K562 (cell line): Measurements from ENCODE around the gene KAT2B. TPM values are rescaled to one million over a fixed set of nuclear protein-coding genes. Genes with fewer than 3 reads are reported as not detected.

Experiments
- ETV5 ChIP-seq: sonication (generic); formaldehyde crosslinking; IDR thresholded peaks from 2 replicates; pipeline ENCODE4 v1.4.0; 2020; ENCODE audit warnings: low read depth, mild to moderate bottlenecking, missing genetic modification reagents
- HDAC2 ChIP-seq: fragments of 450-650 bp; IDR thresholded peaks from 2 replicates; pipeline ENCODE4 v1.6.1; 2016; ENCODE audit warnings: mild to moderate bottlenecking
- MYC ChIP-seq, 2 experiments: fragments of 250-450 bp in 1 of 2; sonication (Bioruptor Pico) in 1 of 2; IDR thresholded peaks; 2 replicates each; pipeline versions ENCODE4 v1.5.1 to v1.6.1; 2012 to 2021; ENCODE audit warnings: low read depth in 2 of 2, borderline replicate concordance in 1 of 2, improper control_type of control experiment in 1 of 2, low read length in 1 of 2, mild to moderate bottlenecking in 1 of 2, moderate library complexity in 1 of 2
- NBN ChIP-seq: fragments of 450-650 bp; IDR thresholded peaks from 2 replicates; pipeline ENCODE4 v1.6.1; 2016; ENCODE audit warnings: low read depth, mild to moderate bottlenecking
- NCOA2 ChIP-seq, 2 experiments: fragments of 450-650 bp; IDR thresholded peaks; 2 replicates each; pipeline ENCODE4 v1.6.1; 2018; ENCODE audit warnings: mild to moderate bottlenecking in 2 of 2, moderate library complexity in 1 of 2; ENCODE audit not compliant: partially characterized antibody in 2 of 2
- RBFOX2 ChIP-seq: fragments of 200-400 bp; formaldehyde crosslinking; IDR thresholded peaks from 2 replicates; pipeline ENCODE4 v1.6.1; 2017; ENCODE audit warnings: low read depth, mild to moderate bottlenecking, low read length, moderate library complexity
- TAF9B ChIP-seq: fragments of 450-650 bp; IDR thresholded peaks from 2 replicates; pipeline ENCODE4 v1.6.1; 2018; ENCODE audit warnings: mild to moderate bottlenecking; ENCODE audit not compliant: partially characterized antibody
- polyA plus RNA-seq, 8 experiments: library from polyadenylated mRNA; depleted of rRNA in 4 of 8; stranded (reverse) in 5 of 8; unstranded in 3 of 8; fragments of >200 nt; fragmentation: Nextera tagmentation in 2 of 8; fragmentation: Illumina TruSeq in 1 of 8; extraction: Ambion mirVana in 2 of 8; extraction: Trizol in 1 of 8; gene quantifications; 2 replicates each; pipeline versions ENCODE4 v1.2.1 to v1.2.3, GENCODE V29; 2011 to 2014; ENCODE audit warnings: inconsistent platforms in 1 of 8, missing spikeins in 1 of 8
- total RNA-seq, 7 experiments: library from RNA; depleted of rRNA in 6 of 7; stranded (reverse); fragments of >200 nt in 6 of 7; fragmentation: Illumina TruSeq in 2 of 7; extraction: Trizol in 2 of 7; gene quantifications; 2 replicates each; pipeline versions ENCODE4 v1.2.1 to v1.2.3, GENCODE V29; 2011 to 2021; ENCODE audit warnings: low replicate concordance in 1 of 7
- TF ChIP-seq, protein P1 (sequence below): IDR thresholded peaks from 2 replicates; pipeline ENCODE4 v1.6.1; 2011; ENCODE audit warnings: borderline replicate concordance, low read depth, mild to moderate bottlenecking, moderate library complexity, low read length; ENCODE audit not compliant: insufficient read depth, poor library complexity, severe bottlenecking
- TF ChIP-seq, protein P2 (sequence below): IDR thresholded peaks from 2 replicates; pipeline ENCODE4 v1.6.1; 2014; ENCODE audit warnings: antibody characterized with exemption
- TF ChIP-seq, protein P3 (sequence below), 2 experiments: fragments of 450-650 bp in 1 of 2; sonication (generic) in 1 of 2; formaldehyde crosslinking in 1 of 2; IDR thresholded peaks; 2 replicates each; pipeline versions ENCODE4 v1.7.1 to v1.9.0; 2016 to 2022; ENCODE audit warnings: inconsistent platforms in 1 of 2, mild to moderate bottlenecking in 1 of 2, missing genetic modification reagents in 1 of 2
- TF ChIP-seq, protein P4 (sequence below), 2 experiments: fragments of 450-650 bp; IDR thresholded peaks; 2 replicates each; pipeline ENCODE4 v1.6.1; 2016

KAT2B gene
- total and polyA plus RNA-seq, 9 of the 15 experiments (the other 6 are each of a cell fraction or from before 2014, with no cell fraction given): 3.3 to 14.9 (median 12.2) TPM

DNA sequence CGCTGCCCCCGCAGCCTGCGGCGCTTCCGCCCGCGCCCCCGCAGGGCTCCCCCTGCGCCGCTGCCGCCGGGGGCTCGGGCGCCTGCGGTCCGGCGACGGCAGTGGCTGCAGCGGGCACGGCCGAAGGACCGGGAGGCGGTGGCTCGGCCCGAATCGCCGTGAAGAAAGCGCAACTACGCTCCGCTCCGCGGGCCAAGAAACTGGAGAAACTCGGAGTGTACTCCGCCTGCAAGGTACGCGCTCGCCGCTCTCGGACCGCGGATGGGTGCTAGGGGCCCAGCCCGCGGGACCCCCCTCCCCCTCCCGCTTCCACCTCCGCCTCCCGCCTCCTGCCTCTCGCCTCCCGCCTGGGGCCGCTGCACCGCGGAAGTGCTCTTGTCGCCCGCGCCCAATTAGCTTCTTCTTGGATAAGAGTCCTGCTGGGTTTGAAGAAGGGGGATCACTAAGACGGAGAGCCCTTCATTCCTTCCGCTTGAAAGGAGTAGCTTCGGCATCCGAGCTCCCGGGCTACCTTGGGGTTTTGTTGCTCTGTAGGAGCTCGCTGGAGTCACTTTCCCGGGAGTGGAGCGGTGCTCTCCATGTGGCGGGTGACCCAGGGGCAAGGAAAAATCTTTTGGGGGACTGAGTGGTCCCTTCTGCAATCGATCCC lies 426 bp downstream of the KAT2B start (continued):
- TF ChIP-seq, protein P1, sequence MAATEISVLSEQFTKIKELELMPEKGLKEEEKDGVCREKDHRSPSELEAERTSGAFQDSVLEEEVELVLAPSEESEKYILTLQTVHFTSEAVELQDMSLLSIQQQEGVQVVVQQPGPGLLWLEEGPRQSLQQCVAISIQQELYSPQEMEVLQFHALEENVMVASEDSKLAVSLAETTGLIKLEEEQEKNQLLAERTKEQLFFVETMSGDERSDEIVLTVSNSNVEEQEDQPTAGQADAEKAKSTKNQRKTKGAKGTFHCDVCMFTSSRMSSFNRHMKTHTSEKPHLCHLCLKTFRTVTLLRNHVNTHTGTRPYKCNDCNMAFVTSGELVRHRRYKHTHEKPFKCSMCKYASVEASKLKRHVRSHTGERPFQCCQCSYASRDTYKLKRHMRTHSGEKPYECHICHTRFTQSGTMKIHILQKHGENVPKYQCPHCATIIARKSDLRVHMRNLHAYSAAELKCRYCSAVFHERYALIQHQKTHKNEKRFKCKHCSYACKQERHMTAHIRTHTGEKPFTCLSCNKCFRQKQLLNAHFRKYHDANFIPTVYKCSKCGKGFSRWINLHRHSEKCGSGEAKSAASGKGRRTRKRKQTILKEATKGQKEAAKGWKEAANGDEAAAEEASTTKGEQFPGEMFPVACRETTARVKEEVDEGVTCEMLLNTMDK: peak; percentile 69
- TF ChIP-seq NBN: 0 out of 2 replicates have a peak, but pooled peaks have one; percentile 43
- TF ChIP-seq, protein P2, sequence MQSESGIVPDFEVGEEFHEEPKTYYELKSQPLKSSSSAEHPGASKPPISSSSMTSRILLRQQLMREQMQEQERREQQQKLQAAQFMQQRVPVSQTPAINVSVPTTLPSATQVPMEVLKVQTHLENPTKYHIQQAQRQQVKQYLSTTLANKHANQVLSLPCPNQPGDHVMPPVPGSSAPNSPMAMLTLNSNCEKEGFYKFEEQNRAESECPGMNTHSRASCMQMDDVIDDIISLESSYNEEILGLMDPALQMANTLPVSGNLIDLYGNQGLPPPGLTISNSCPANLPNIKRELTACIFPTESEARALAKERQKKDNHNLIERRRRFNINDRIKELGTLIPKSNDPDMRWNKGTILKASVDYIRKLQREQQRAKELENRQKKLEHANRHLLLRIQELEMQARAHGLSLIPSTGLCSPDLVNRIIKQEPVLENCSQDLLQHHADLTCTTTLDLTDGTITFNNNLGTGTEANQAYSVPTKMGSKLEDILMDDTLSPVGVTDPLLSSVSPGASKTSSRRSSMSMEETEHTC: 0 out of 2 replicates have a peak, but pooled peaks have one; percentile 43
- TF ChIP-seq ETV5: peak; percentile 18; the same call in 1 of the 2 replicates
- TF ChIP-seq MYC (IDR thresholded peaks at IDR 0.05; ENCODE audit: low read depth, low read length): peak; percentile 43; the same call in 1 of the 2 replicates
- TF ChIP-seq MYC (CRISPR knock-in tag; IDR thresholded peaks at IDR 0.05; ENCODE audit: borderline replicate concordance, low read depth): no peak; the same call in 1 of the 2 replicates
- peak; percentile 58; the same call in 1 of the 2 replicates for TF ChIP-seq RBFOX2
- TF ChIP-seq NCOA2 (IDR thresholded peaks at IDR 0.05; ENCODE audit: partially characterized antibody in 2 of 2): no peak
- no peak for TF ChIP-seq TAF9B
- no peak for TF ChIP-seq HDAC2
- TF ChIP-seq, protein P3, sequence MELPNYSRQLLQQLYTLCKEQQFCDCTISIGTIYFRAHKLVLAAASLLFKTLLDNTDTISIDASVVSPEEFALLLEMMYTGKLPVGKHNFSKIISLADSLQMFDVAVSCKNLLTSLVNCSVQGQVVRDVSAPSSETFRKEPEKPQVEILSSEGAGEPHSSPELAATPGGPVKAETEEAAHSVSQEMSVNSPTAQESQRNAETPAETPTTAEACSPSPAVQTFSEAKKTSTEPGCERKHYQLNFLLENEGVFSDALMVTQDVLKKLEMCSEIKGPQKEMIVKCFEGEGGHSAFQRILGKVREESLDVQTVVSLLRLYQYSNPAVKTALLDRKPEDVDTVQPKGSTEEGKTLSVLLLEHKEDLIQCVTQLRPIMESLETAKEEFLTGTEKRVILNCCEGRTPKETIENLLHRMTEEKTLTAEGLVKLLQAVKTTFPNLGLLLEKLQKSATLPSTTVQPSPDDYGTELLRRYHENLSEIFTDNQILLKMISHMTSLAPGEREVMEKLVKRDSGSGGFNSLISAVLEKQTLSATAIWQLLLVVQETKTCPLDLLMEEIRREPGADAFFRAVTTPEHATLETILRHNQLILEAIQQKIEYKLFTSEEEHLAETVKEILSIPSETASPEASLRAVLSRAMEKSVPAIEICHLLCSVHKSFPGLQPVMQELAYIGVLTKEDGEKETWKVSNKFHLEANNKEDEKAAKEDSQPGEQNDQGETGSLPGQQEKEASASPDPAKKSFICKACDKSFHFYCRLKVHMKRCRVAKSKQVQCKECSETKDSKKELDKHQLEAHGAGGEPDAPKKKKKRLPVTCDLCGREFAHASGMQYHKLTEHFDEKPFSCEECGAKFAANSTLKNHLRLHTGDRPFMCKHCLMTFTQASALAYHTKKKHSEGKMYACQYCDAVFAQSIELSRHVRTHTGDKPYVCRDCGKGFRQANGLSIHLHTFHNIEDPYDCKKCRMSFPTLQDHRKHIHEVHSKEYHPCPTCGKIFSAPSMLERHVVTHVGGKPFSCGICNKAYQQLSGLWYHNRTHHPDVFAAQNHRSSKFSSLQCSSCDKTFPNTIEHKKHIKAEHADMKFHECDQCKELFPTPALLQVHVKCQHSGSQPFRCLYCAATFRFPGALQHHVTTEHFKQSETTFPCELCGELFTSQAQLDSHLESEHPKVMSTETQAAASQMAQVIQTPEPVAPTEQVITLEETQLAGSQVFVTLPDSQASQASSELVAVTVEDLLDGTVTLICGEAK (IDR thresholded peaks at IDR 0.05): peak; percentile 73
- TF ChIP-seq, protein P3 (CRISPR knock-in tag; IDR thresholded peaks at IDR 0.05): no peak
- TF ChIP-seq, protein P4, sequence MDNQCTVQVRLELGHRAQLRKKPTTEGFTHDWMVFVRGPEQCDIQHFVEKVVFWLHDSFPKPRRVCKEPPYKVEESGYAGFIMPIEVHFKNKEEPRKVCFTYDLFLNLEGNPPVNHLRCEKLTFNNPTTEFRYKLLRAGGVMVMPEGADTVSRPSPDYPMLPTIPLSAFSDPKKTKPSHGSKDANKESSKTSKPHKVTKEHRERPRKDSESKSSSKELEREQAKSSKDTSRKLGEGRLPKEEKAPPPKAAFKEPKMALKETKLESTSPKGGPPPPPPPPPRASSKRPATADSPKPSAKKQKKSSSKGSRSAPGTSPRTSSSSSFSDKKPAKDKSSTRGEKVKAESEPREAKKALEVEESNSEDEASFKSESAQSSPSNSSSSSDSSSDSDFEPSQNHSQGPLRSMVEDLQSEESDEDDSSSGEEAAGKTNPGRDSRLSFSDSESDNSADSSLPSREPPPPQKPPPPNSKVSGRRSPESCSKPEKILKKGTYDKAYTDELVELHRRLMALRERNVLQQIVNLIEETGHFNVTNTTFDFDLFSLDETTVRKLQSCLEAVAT (IDR thresholded peaks at IDR 0.05): peak; percentile 24 to 41; a peak in 1 of 4 replicates
